ENCODE measurements around the gene PGD.
"Not testable (repeated sequence)": the region's sequence is repeated elsewhere in the genome, so short reads cannot be mapped to it uniquely, and the experiment has no call there.

The PGD gene

GRCh38 chr1:10456048-10456447, 57.2 kb downstream of the PGD start:
- TF ChIP-seq CTCF (IDR thresholded peaks at IDR 0.05; ENCODE audit: control insufficient read depth, insufficient read depth, low read depth, low read length, missing control alignments): no peak
- DNase-seq (ENCODE audit: low read depth): no peak
- H3K4me3 ChIP-seq (ENCODE audit: control insufficient read depth, low read depth, low read length): no peak overlapping the region

GRCh38 chr1:10456661-10457060, 57.8 kb downstream of the PGD start:
- no peak overlapping the region for H3K4me3 ChIP-seq (ENCODE audit: control insufficient read depth, low read depth, low read length)
- TF ChIP-seq CTCF (IDR thresholded peaks at IDR 0.05; ENCODE audit: control insufficient read depth, insufficient read depth, low read depth, low read length, missing control alignments): no peak
- no peak for DNase-seq (ENCODE audit: low read depth)

- H3K4me3 ChIP-seq (ENCODE audit: control insufficient read depth, low read depth, low read length); DNase-seq (ENCODE audit: low read depth): not testable (repeated sequence)
These were observed 58.6 kb downstream of the PGD start for GRCh38 chr1:10457462-10457861.

- H3K4me3 ChIP-seq (ENCODE audit: control insufficient read depth, low read depth, low read length): no peak overlapping the region
- TF ChIP-seq CTCF (IDR thresholded peaks at IDR 0.05; ENCODE audit: control insufficient read depth, insufficient read depth, low read depth, low read length, missing control alignments): no peak
- no peak for DNase-seq (ENCODE audit: low read depth)
These were observed 59.0 kb downstream of the PGD start for GRCh38 chr1:10457875-10458274.

- H3K4me3 ChIP-seq (ENCODE audit: control insufficient read depth, low read depth, low read length): no peak overlapping the region
- DNase-seq (ENCODE audit: low read depth): peak; percentile 50
- TF ChIP-seq CTCF (IDR thresholded peaks at IDR 0.05; ENCODE audit: control insufficient read depth, insufficient read depth, low read depth, low read length, missing control alignments): no peak
These were observed 60.3 kb downstream of the PGD start for GRCh38 chr1:10459184-10459583.

GRCh38 chr1:10467078-10467477, 68.2 kb downstream of the PGD start:
- DNase-seq (ENCODE audit: low read depth): no peak
- TF ChIP-seq CTCF (IDR thresholded peaks at IDR 0.05; ENCODE audit: control insufficient read depth, insufficient read depth, low read depth, low read length, missing control alignments): no peak
- no peak overlapping the region for H3K4me3 ChIP-seq (ENCODE audit: control insufficient read depth, low read depth, low read length)

- no peak for TF ChIP-seq CTCF (IDR thresholded peaks at IDR 0.05; ENCODE audit: control insufficient read depth, insufficient read depth, low read depth, low read length, missing control alignments)
- H3K4me3 ChIP-seq (ENCODE audit: control insufficient read depth, low read depth, low read length): no peak overlapping the region
- DNase-seq (ENCODE audit: low read depth): no peak
These were observed 71.2 kb downstream of the PGD start for GRCh38 chr1:10470043-10470442.
